ENCODE results near the gene SEMA3F. TPM values are rescaled to one million over a fixed set of nuclear protein-coding genes. Genes with fewer than 3 reads are reported as not detected.
"Not testable (repeated sequence)": the region's sequence is repeated elsewhere in the genome, so short reads cannot be mapped to it uniquely, and the experiment has no call there.

SEMA3F gene
- total RNA-seq, 3 donors from 2014 or later (not counting 1 experiment from before 2014, with no cell fraction given): 0.16 to 1.1 (median 0.78) TPM

- no peak for TF ChIP-seq CTCF (IDR thresholded peaks at IDR 0.05)
- Histone ChIP-seq H3K4me3 (ENCODE audit: low read length) (no peak overlapping the region), H3K4me1 (ENCODE audit: control insufficient read depth, insufficient read depth, low read length) (peaks cover 6% of the 10 kb centered on the region), H3K27me3 (ENCODE audit: control insufficient read depth, insufficient read depth, low read length) (peaks cover 13% of the 10 kb centered on the region), H3K9me3 (ENCODE audit: control insufficient read depth, insufficient read depth, low read length) (no peaks in the 10 kb centered on the region), H3K27ac (ENCODE audit: low read length) (no peak overlapping the region), H3K36me3 (ENCODE audit: control insufficient read depth, insufficient read depth, low read length) (no peaks in the 10 kb centered on the region)
- H3K4me3 Mint-ChIP-seq: no peak overlapping the region
- no peaks in the 10 kb centered on the region for H3K9me3 Mint-ChIP-seq
- intact Hi-C loops (cut with micrococcal nuclease): no loop called here
- WGBS (ENCODE audit: insufficient coverage): 90% methylated on average over 5 of the region's 5 CpGs
- H3K27ac Mint-ChIP-seq: no peak overlapping the region
- ATAC-seq (no peak), DNase-seq (no peak)
- no peaks in the 10 kb centered on the region for H3K36me3 Mint-ChIP-seq
- H3K27me3 Mint-ChIP-seq (ENCODE audit: low read depth in 2 of 2): peaks cover 0 to 24% of the 10 kb centered on the region in 2 donors
- no peaks in the 10 kb centered on the region for H3K4me1 Mint-ChIP-seq
Measured at GRCh38 chr3:50210176-50210509, 55.0 kb downstream of the SEMA3F start.

GRCh38 chr3:50210510-50211367 lies 55.6 kb downstream of the SEMA3F start:
- no peak for ATAC-seq
- Histone ChIP-seq H3K27me3 (ENCODE audit: control insufficient read depth, insufficient read depth, low read length) (peaks cover 8% of the 10 kb centered on the region), H3K4me3 (ENCODE audit: low read length) (no peak overlapping the region), H3K36me3 (ENCODE audit: control insufficient read depth, insufficient read depth, low read length) (no peaks in the 10 kb centered on the region), H3K9me3 (ENCODE audit: control insufficient read depth, insufficient read depth, low read length) (no peaks in the 10 kb centered on the region), H3K4me1 (ENCODE audit: control insufficient read depth, insufficient read depth, low read length) (peaks cover under 1% of the 10 kb centered on the region), H3K27ac (ENCODE audit: low read length) (no peak overlapping the region)
- no peaks in the 10 kb centered on the region for H3K36me3 Mint-ChIP-seq
- no peaks in the 10 kb centered on the region for H3K9me3 Mint-ChIP-seq
- TF ChIP-seq CTCF (IDR thresholded peaks at IDR 0.05): no peak
- H3K27me3 Mint-ChIP-seq (ENCODE audit: low read depth in 2 of 2): peaks cover 0 to 24% of the 10 kb centered on the region in 2 donors
- intact Hi-C loops (cut with micrococcal nuclease): no loop called here
- 91% methylated on average over 13 of the region's 13 CpGs for WGBS (ENCODE audit: insufficient coverage)
- H3K4me3 Mint-ChIP-seq: no peak overlapping the region
- no peak for DNase-seq
- no peak overlapping the region for H3K27ac Mint-ChIP-seq
- H3K4me1 Mint-ChIP-seq: no peaks in the 10 kb centered on the region

- H3K4me3 Mint-ChIP-seq; H3K4me3 ChIP-seq (ENCODE audit: low read length); H3K9me3 ChIP-seq (ENCODE audit: control insufficient read depth, insufficient read depth, low read length); H3K27ac ChIP-seq (ENCODE audit: low read length); ATAC-seq; intact Hi-C loops (cut with micrococcal nuclease); H3K9me3 Mint-ChIP-seq; H3K36me3 Mint-ChIP-seq; H3K4me1 Mint-ChIP-seq; H3K4me1 ChIP-seq (ENCODE audit: control insufficient read depth, insufficient read depth, low read length); DNase-seq; H3K27me3 ChIP-seq (ENCODE audit: control insufficient read depth, insufficient read depth, low read length); H3K27ac Mint-ChIP-seq; H3K36me3 ChIP-seq (ENCODE audit: control insufficient read depth, insufficient read depth, low read length): not testable (repeated sequence)
- WGBS (ENCODE audit: insufficient coverage): 96% methylated on average over 2 of the region's 5 CpGs
- H3K27me3 Mint-ChIP-seq (ENCODE audit: low read depth in 2 of 2): peaks cover 0 to 22% of the 10 kb centered on the region in 2 donors
Measured at GRCh38 chr3:50211368-50211717, 56.2 kb downstream of the SEMA3F start.

GRCh38 chr3:50211930-50212329 lies 56.8 kb downstream of the SEMA3F start:
- Histone ChIP-seq H3K4me1 (ENCODE audit: control insufficient read depth, insufficient read depth, low read length) (no peaks in the 10 kb centered on the region), H3K27ac (ENCODE audit: low read length) (no peak overlapping the region), H3K9me3 (ENCODE audit: control insufficient read depth, insufficient read depth, low read length) (no peaks in the 10 kb centered on the region), H3K4me3 (ENCODE audit: low read length) (no peak overlapping the region), H3K27me3 (ENCODE audit: control insufficient read depth, insufficient read depth, low read length) (no peaks in the 10 kb centered on the region), H3K36me3 (ENCODE audit: control insufficient read depth, insufficient read depth, low read length) (no peaks in the 10 kb centered on the region)
- Mint-ChIP-seq H3K27me3 (ENCODE audit: low read depth in 2 of 2) (peaks cover 0 to 16% of the 10 kb centered on the region in 2 donors), H3K36me3 (no peaks in the 10 kb centered on the region), H3K27ac (no peak overlapping the region), H3K9me3 (no peaks in the 10 kb centered on the region), H3K4me3 (no peak overlapping the region), H3K4me1 (no peaks in the 10 kb centered on the region)
- no peak for TF ChIP-seq CTCF (IDR thresholded peaks at IDR 0.05)
- WGBS (ENCODE audit: insufficient coverage): 66% methylated on average over 2 of the region's 2 CpGs
- peak in 1 of 3 donors; percentile 41 for ATAC-seq
- no peak for DNase-seq
- intact Hi-C loops (cut with micrococcal nuclease): no loop called here

All from natural killer cell (primary cell).